ENCODE measurements around the gene GPBP1.

- TF ChIP-seq, protein P1, sequence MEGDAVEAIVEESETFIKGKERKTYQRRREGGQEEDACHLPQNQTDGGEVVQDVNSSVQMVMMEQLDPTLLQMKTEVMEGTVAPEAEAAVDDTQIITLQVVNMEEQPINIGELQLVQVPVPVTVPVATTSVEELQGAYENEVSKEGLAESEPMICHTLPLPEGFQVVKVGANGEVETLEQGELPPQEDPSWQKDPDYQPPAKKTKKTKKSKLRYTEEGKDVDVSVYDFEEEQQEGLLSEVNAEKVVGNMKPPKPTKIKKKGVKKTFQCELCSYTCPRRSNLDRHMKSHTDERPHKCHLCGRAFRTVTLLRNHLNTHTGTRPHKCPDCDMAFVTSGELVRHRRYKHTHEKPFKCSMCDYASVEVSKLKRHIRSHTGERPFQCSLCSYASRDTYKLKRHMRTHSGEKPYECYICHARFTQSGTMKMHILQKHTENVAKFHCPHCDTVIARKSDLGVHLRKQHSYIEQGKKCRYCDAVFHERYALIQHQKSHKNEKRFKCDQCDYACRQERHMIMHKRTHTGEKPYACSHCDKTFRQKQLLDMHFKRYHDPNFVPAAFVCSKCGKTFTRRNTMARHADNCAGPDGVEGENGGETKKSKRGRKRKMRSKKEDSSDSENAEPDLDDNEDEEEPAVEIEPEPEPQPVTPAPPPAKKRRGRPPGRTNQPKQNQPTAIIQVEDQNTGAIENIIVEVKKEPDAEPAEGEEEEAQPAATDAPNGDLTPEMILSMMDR (IDR thresholded peaks at IDR 0.05; ENCODE audit: borderline replicate concordance, extremely low read depth, low read length, poor library complexity, severe bottlenecking): no peak
- TF ChIP-seq EZH2 (IDR thresholded peaks at IDR 0.05; ENCODE audit: borderline replicate concordance, low read depth, low read length, severe bottlenecking): no peak
Observed at GRCh38 chr5:57186194-57186593, 12.3 kb downstream of the GPBP1 start.

All from DND-41 (cell line).